Neural progenitor cell (in vitro differentiated cells): ENCODE results near the gene CHCT1.

Experiments used
- CTCF ChIP-seq: fragments of 200-600 bp; sonication (generic); IDR thresholded peaks from 2 replicates; pipeline ENCODE4 v1.5.1; 2017; ENCODE audit warnings: antibody characterized with exemption, mild to moderate bottlenecking
- EZH2phosphoT487 ChIP-seq: fragments of 200-600 bp; sonication (generic); IDR thresholded peaks from 2 replicates; pipeline ENCODE4 v1.6.1; 2017; ENCODE audit warnings: antibody characterized with exemption

GRCh38 chr17:60471451-60471850, 49.2 kb downstream of the CHCT1 start:
- TF ChIP-seq CTCF (no peak), EZH2phosphoT487 (no peak)
